ENCODE measurements around the gene RSPH4A.
"Not testable (repeated sequence)": the region's sequence is repeated elsewhere in the genome, so short reads cannot be mapped to it uniquely, and the experiment has no call there.

Gene RSPH4A

GRCh38 chr6:116615937-116616736 lies at the start of gene RSPH4A:
TSS of gene RSPH4A (plus strand) at chr6:116616479. CDS start at chr6:116616624, 145 bp downstream.
- DNase-seq (ENCODE audit: low read depth in 4 of 4, low spot score in 1 of 4): peak in 3 of 4 experiments; percentile 21 to 50 (median 48)

- no peak for DNase-seq (ENCODE audit: low read depth in 4 of 4, low spot score in 1 of 4)
These were observed 48.2 kb upstream of the RSPH4A start for GRCh38 chr6:116568111-116568510.

GRCh38 chr6:116568821-116569755 lies 47.2 kb upstream of the RSPH4A start:
- no peak for DNase-seq (ENCODE audit: low read depth in 4 of 4, low spot score in 1 of 4)

GRCh38 chr6:116570856-116571682 lies 45.2 kb upstream of the RSPH4A start, which contains the start of gene RWDD1:
TSS of gene RWDD1 (plus strand) at chr6:116571504. CDS start at chr6:116571583, 79 bp downstream.
- peak; percentile 89 to 97 (median 92) for DNase-seq (ENCODE audit: low read depth in 4 of 4, low spot score in 1 of 4)

GRCh38 chr6:116571683-116572000 lies 44.6 kb upstream of the RSPH4A start:
- DNase-seq (ENCODE audit: low read depth in 4 of 4, low spot score in 1 of 4): no peak

GRCh38 chr6:116572162-116572561 lies 44.1 kb upstream of the RSPH4A start:
- no peak for DNase-seq (ENCODE audit: low read depth in 4 of 4, low spot score in 1 of 4)

GRCh38 chr6:116575227-116575626 lies 41.1 kb upstream of the RSPH4A start:
- no peak for DNase-seq (ENCODE audit: low read depth in 4 of 4, low spot score in 1 of 4)

GRCh38 chr6:116577486-116577885 lies 38.8 kb upstream of the RSPH4A start:
- DNase-seq (ENCODE audit: low read depth in 4 of 4, low spot score in 1 of 4): no peak

GRCh38 chr6:116578335-116578734 lies 37.9 kb upstream of the RSPH4A start:
- no peak for DNase-seq (ENCODE audit: low read depth in 4 of 4, low spot score in 1 of 4)

GRCh38 chr6:116579143-116579542 lies 37.1 kb upstream of the RSPH4A start:
- DNase-seq (ENCODE audit: low read depth in 4 of 4, low spot score in 1 of 4): no peak

GRCh38 chr6:116580198-116580597 lies 36.1 kb upstream of the RSPH4A start:
- DNase-seq (ENCODE audit: low read depth in 4 of 4, low spot score in 1 of 4): no peak

- no peak for DNase-seq (ENCODE audit: low read depth in 4 of 4, low spot score in 1 of 4)
These were observed 30.0 kb upstream of the RSPH4A start for GRCh38 chr6:116586276-116586675.

GRCh38 chr6:116586738-116587137 lies 29.5 kb upstream of the RSPH4A start:
- DNase-seq (ENCODE audit: low read depth in 4 of 4, low spot score in 1 of 4): no peak

- no peak for DNase-seq (ENCODE audit: low read depth in 4 of 4, low spot score in 1 of 4)
These were observed 21.0 kb upstream of the RSPH4A start for GRCh38 chr6:116595247-116595646.

GRCh38 chr6:116596815-116597214 lies 19.5 kb upstream of the RSPH4A start:
- DNase-seq (ENCODE audit: low read depth in 4 of 4, low spot score in 1 of 4): no peak

- not testable (repeated sequence) for DNase-seq (ENCODE audit: low read depth in 4 of 4, low spot score in 1 of 4)
These were observed 12.4 kb upstream of the RSPH4A start for GRCh38 chr6:116603916-116604315.

GRCh38 chr6:116604868-116605267 lies 11.4 kb upstream of the RSPH4A start:
- not testable (repeated sequence) for DNase-seq (ENCODE audit: low read depth in 4 of 4, low spot score in 1 of 4)

- no peak for DNase-seq (ENCODE audit: low read depth in 4 of 4, low spot score in 1 of 4)
These were observed 10.3 kb upstream of the RSPH4A start for GRCh38 chr6:116605935-116606334.

GRCh38 chr6:116611056-116611455 lies 5.2 kb upstream of the RSPH4A start:
- DNase-seq (ENCODE audit: low read depth in 4 of 4, low spot score in 1 of 4): no peak

- DNase-seq (ENCODE audit: low read depth in 4 of 4, low spot score in 1 of 4): no peak
These were observed 416 bp downstream of the RSPH4A start for GRCh38 chr6:116616737-116617053.

Data from stimulated activated CD4-positive, alpha-beta T cell treated with anti-CD3 and anti-CD28 coated beads, Interleukin-1b, Interleukin-23, amount 100 ng/mL, for 24 hours (primary cell).